A549 treated with AZD9567 at 1 μM for 4 hours (cell line): ENCODE results near the gene CTR9. TPM values are rescaled to one million over a fixed set of nuclear protein-coding genes. Genes with fewer than 3 reads are reported as not detected.

Experiments
- total RNA-seq: library from RNA; stranded (reverse); fragments of 200-300 nt; extraction: Qiagen RNA extraction; gene quantifications from 5 replicates; pipeline ENCODE4 v1.2.3, GENCODE V29; 2022; ENCODE audit not compliant: insufficient read depth

Gene CTR9
- total RNA-seq: 22.5 to 31.9 TPM (median 24.9 TPM) in 5 replicates

DNA sequence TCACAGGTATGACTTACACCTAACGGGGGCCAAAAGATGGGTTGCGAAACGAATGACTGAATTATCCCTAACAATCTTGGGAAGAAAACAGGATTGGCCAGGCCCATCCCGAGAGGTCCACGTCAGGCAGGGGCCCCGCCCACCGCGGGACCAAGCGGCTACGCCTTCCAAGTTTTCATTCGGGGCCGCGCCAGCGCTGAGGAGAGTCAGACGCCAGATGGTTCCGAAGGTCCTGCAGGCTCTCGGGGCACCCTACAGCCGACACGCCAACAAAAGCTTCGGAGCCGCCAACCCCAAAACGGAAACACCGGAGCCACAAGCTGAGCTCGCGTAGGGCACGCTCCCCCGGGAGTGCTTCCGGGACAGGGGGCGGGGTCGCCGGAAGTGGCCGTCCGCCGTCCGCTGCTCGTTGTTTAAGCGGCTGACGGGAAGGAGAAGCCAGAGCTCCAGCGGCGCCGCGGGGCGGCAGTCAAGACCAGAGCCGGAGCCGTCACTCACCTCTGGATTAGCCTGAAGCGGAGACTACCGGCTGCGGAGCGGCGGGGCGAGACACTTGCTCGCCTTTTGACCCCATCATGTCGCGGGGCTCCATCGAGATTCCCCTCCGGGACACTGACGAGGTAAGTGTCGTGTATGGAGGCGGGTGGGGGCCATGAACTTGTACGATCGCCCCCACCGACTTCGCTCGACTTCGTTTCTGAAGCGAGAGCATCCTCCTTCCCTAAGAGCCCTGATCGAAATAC lies at the start of gene CTR9:
TSS of gene CTR9 (plus strand) at position 409 of the 743 bp plus-strand sequence. CDS start at position 576, 167 bp downstream.

DNA sequence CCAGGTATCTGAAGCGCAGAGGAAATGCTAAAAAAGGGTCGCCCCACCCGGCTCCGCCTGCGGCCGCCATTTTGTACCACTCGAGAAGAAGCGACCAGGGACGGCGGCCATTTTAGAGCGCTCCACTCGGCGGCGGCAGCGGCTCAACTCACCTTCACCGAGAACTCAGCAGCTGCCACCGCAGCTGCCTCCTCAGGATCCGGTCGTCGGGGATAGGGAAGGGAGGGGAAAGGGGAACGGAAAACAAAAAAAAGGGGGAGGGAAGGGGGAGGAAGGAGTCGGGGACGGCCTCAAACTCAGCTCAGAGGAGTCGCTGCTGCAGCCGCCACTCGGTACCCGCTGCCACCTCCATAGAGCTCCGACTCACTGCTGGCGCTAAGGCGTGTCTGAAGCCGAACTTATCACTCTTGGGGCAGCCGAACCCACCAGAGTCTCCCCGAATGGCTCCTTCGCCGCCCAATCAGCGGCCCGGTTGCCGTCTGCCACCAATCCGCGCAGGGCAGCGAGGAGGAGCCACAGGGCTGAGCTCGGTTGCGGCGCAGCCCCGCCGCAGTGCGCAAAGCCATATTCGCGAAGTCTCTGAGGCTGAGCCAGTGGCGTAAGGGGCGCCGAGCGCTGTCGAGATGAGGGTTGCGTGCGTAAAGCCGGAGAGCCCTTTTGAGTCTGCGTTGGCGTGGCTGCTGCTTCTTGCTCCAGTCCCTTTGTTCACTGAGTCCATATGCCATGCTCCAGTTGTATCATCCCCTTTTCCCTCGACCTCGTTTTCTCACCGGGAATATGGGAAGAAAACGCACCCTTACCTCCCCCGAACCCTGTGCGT lies 57.7 kb downstream of the CTR9 start, which contains the start of gene EIF4G2:
TSS of gene EIF4G2 (minus strand) at position 374 of the 820 bp plus-strand sequence.

Other genes starting within 250 kb of the CTR9 start
- gene RNF141, start 210.1 kb upstream of the CTR9 start, total RNA-seq: 18.9 to 29.0 TPM (median 26.9 TPM) in 5 replicates
- gene LYVE1, start 182.6 kb upstream of the CTR9 start, total RNA-seq: 0.21 to 0.61 TPM (median 0.23 TPM) in 4 of 5 replicates, not detected in the other
- 0.02 to 0.08 TPM (median 0.03 TPM) in 4 of 5 replicates, not detected in the other for gene IRAG1, start 57.5 kb upstream of the CTR9 start, total RNA-seq
- 540 to 1,006 TPM (median 567 TPM) in 5 replicates for gene EIF4G2, start 57.7 kb downstream of the CTR9 start, total RNA-seq
- gene ZBED5, start 106.8 kb downstream of the CTR9 start, total RNA-seq: 16.8 to 26.0 TPM (median 24.1 TPM) in 5 replicates